K562 (cell line): Measurements from ENCODE around the gene HOXA5. TPM values are rescaled to one million over a fixed set of nuclear protein-coding genes. Genes with fewer than 3 reads are reported as not detected.

Source experiments
- ATAC-seq: fragments of 200-7000 bp; cut with Tn5 transposase; 3 replicates; pipeline ENCODE4 v1.9.1; 2020; ENCODE audit warnings: moderate library complexity
- BruUV-seq: library from RNA; stranded (reverse); fragments of 400-500 nt; replicated peaks from 2 replicates; lab custom pipeline; 2021; lab: Mats Ljungman, UMichigan
- CTCF ChIA-PET: fragments of 300-600 bp; formaldehyde crosslinking; extraction: SDS; loops from one replicate; lab custom pipeline; 2021; ENCODE audit warnings: low intra/inter-chr PET ratio; lab: Yijun Ruan, JAX
- POLR2A ChIA-PET: fragments of 300-600, 350-650 bp; sonication (Branson Sonifier 250); formaldehyde crosslinking; extraction: SDS; loops from one replicate; lab custom pipeline; 2021; ENCODE audit warnings: antibody characterized with exemption, inconsistent platforms; lab: Yijun Ruan, JAX
- DNase-seq, 4 experiments: peaks; one replicate each; pipeline versions ENCODE4 v3.0.0 to v3.0.0-alpha.2; 2011 to 2018; ENCODE audit warnings: low spot score in 3 of 4, mixed read lengths in 3 of 4; ENCODE audit errors: extremely low read depth in 1 of 4
- FAIRE-seq: peaks from 2 replicates; lab custom pipeline; 2011; peaks lifted over from hg19 to GRCh38; lab: Jason Lieb, UNC
- H2AFZ ChIP-seq: 2 replicates; pipeline ENCODE4 v1.6.0; 2011; ENCODE audit warnings: low read depth, low read length, control low read depth, inconsistent platforms
- H3K27ac ChIP-seq: fragments of 200-600 bp; 3 replicates; pipeline ENCODE4 v1.8.0; 2011; ENCODE audit warnings: low read depth, mild to moderate bottlenecking, control low read depth, inconsistent platforms, low read length, moderate library complexity, mixed read lengths; ENCODE audit errors: extremely low read depth
- H3K27me3 ChIP-seq, 2 experiments: fragments of 300-600 bp in 1 of 2; 2 replicates in 1 of 2; 3 replicates in 1 of 2; pipeline versions ENCODE4 v1.6.0 to v1.8.0; 2011; ENCODE audit warnings: inconsistent platforms in 2 of 2, low read length in 2 of 2, mild to moderate bottlenecking in 1 of 2, mixed read lengths in 1 of 2, moderate library complexity in 1 of 2; ENCODE audit not compliant: control insufficient read depth in 2 of 2, insufficient read depth in 2 of 2
- H3K36me3 ChIP-seq: fragments of 300-600 bp; 3 replicates; pipeline ENCODE4 v1.8.0; 2011; ENCODE audit warnings: mild to moderate bottlenecking, low read length, inconsistent platforms; ENCODE audit not compliant: control insufficient read depth, insufficient read depth
- H3K4me1 ChIP-seq, 2 experiments: fragments of 200-600 bp in 1 of 2; replicated peaks in 1 of 2; 2 replicates in 1 of 2; 3 replicates in 1 of 2; pipeline versions ENCODE4 v1.5.1 to v1.8.0; 2011; ENCODE audit warnings: inconsistent platforms in 2 of 2, low read length in 2 of 2, mild to moderate bottlenecking in 1 of 2, mixed read lengths in 1 of 2, moderate library complexity in 1 of 2; ENCODE audit not compliant: control insufficient read depth in 2 of 2, insufficient read depth in 2 of 2
- H3K4me2 ChIP-seq: 2 replicates; pipeline ENCODE4 v1.6.1; 2011; ENCODE audit warnings: low read length, control low read depth, inconsistent platforms, mixed read lengths; ENCODE audit not compliant: insufficient read depth
- H3K4me3 ChIP-seq: fragments of 200-600 bp; sonication (generic), shearing (Covaris generic); 2 replicates; pipeline ENCODE4 v1.5.1; 2016; ENCODE audit warnings: control low read depth, inconsistent platforms
- H3K79me2 ChIP-seq: fragments of 200-600 bp; 3 replicates; pipeline ENCODE4 v1.8.0; 2011; ENCODE audit warnings: low read length, inconsistent platforms; ENCODE audit not compliant: control insufficient read depth, insufficient read depth
- H3K9ac ChIP-seq, 2 experiments: 2 replicates each; pipeline versions ENCODE4 v1.6.0 to v1.6.1; 2011; ENCODE audit warnings: low read depth in 2 of 2, low read length in 2 of 2, control low read depth in 1 of 2, inconsistent platforms in 1 of 2, mild to moderate bottlenecking in 1 of 2, mixed read lengths in 1 of 2; ENCODE audit not compliant: insufficient read depth in 1 of 2
- H3K9me1 ChIP-seq: one replicate; pipeline ENCODE4 v1.6.0; 2011; ENCODE audit warnings: inconsistent platforms, mild to moderate bottlenecking, low read length, moderate library complexity; ENCODE audit not compliant: control insufficient read depth, insufficient read depth
- H3K9me3 ChIP-seq: replicated peaks from 2 replicates; pipeline ENCODE4 v1.5.1; 2011; ENCODE audit warnings: low read depth, low read length, inconsistent platforms; ENCODE audit not compliant: control insufficient read depth, insufficient read depth
- H4K20me1 ChIP-seq: replicated peaks from 2 replicates; pipeline ENCODE4 v1.6.1; 2011; ENCODE audit warnings: low read length, inconsistent platforms, mixed read lengths; ENCODE audit not compliant: control insufficient read depth, insufficient read depth
- MBD2 ChIP-seq: sonication (generic); IDR thresholded peaks from 2 replicates; pipeline ENCODE4 v1.6.1; 2016; ENCODE audit warnings: low read depth, borderline replicate concordance
- NR1H2 ChIP-seq: sonication (generic); formaldehyde crosslinking; IDR thresholded peaks from 2 replicates; pipeline ENCODE4 v1.4.0; 2020; ENCODE audit warnings: mild to moderate bottlenecking, missing genetic modification reagents
- ZNF695 ChIP-seq: fragments of 450-650 bp; formaldehyde crosslinking; IDR thresholded peaks from 2 replicates; pipeline ENCODE4 v1.4.0; 2020; ENCODE audit warnings: mild to moderate bottlenecking, moderate library complexity
- WGBS: fragments of 100-300 bp; shearing (Covaris generic); methylation state at CpG from one replicate; pipeline ENCODE4 v1.1.6; 2016; ENCODE audit warnings: low coverage, mixed read lengths; ENCODE audit not compliant: insufficient coverage; ENCODE audit errors: missing lambda C conversion rate; 5-methylcytosine and 5-hydroxymethylcytosine counted together
- in situ Hi-C: fragments of 300-500 bp; cut with MboI; formaldehyde crosslinking; loops from 4 replicates; pipeline ENCODE4 v1.15.0; 2018; ENCODE audit warnings: inconsistent platforms, mixed read lengths
- intact Hi-C: fragments of 100-400 bp; cut with micrococcal nuclease; formaldehyde crosslinking; loops from 2 replicates; pipeline ENCODE4 v1.14.2; 2022
- microRNA counts: library from miRNA; unstranded; fragments of <30 nt; microRNA quantifications from one replicate; lab custom pipeline; 2016
- microRNA-seq: library from miRNA; unstranded; fragments of <30 nt; microRNA quantifications from one replicate; pipeline ENCODE4, GENCODE V29; 2018; ENCODE audit warnings: borderline microRNAs expressed
- polyA plus RNA-seq, 8 experiments: library from polyadenylated mRNA; depleted of rRNA in 4 of 8; stranded (reverse) in 5 of 8; unstranded in 3 of 8; fragments of >200 nt; fragmentation: Nextera tagmentation in 2 of 8; fragmentation: Illumina TruSeq in 1 of 8; extraction: Ambion mirVana in 2 of 8; extraction: Trizol in 1 of 8; gene quantifications; 2 replicates each; pipeline versions ENCODE4 v1.2.1 to v1.2.3, GENCODE V29; 2011 to 2014; ENCODE audit warnings: inconsistent platforms in 1 of 8, missing spikeins in 1 of 8
- small RNA-seq: library from RNA; depleted of rRNA; stranded (forward); fragments of <200 nt; gene quantifications from one replicate; pipeline ENCODE3, GENCODE V24; 2014
- total RNA-seq, 7 experiments: library from RNA; depleted of rRNA in 6 of 7; stranded (reverse); fragments of >200 nt in 6 of 7; fragmentation: Illumina TruSeq in 2 of 7; extraction: Trizol in 2 of 7; gene quantifications; 2 replicates each; pipeline versions ENCODE4 v1.2.1 to v1.2.3, GENCODE V29; 2011 to 2021; ENCODE audit warnings: low replicate concordance in 1 of 7

The HOXA5 gene
- total and polyA plus RNA-seq, 9 of the 15 experiments (the other 6 are each of a cell fraction or from before 2014, with no cell fraction given) = 0.13 TPM; not detected in 8

DNA sequence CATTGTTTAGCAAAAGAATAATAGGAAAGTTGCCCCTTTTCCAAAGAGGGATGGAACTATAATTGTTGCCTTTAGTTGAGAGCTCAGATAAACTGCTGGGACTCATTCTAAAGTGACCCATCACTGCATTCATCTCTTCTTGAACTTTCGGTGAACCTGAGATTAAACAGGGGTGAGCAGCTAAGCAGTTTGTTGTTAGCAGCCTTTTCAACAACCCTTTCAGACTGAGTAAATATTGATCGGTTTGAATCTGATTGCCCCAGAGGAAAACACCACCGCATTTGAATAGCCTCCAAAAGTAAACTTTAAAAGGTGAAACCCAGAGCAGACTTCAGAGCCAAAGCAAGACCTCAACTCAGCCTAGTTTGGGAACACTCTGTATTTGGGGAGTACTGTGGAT is 52.4 kb downstream of the HOXA5 start:
- WGBS = 0% methylated on average over 3 of the region's 3 CpGs
- ChIA-PET POLR2A (interaction anchor here (1.2 kb wide), 1 partner anchor 67 kb away, joined by 3 read pairs; no protein-coding TSS in a partner anchor), CTCF (no interaction called here)
- in situ Hi-C loops = no loop called here
- no peak for DNase-seq
- intact Hi-C loops = no loop called here
- H3K27me3 ChIP-seq = peaks cover 24 to 39% of the 10 kb centered on the region in 2 experiments
- no peaks in the 10 kb centered on the region for H3K79me2 ChIP-seq
- H2AFZ ChIP-seq = no peak overlapping the region
- H3K4me1 ChIP-seq = peaks cover 0 to 12% of the 10 kb centered on the region in 2 experiments; a peak in 2 of 5 replicates
- H3K9me3 ChIP-seq = no peaks in the 10 kb centered on the region
- BruUV-seq = no TSS peak
- no peak overlapping the region for H3K27ac ChIP-seq
- ATAC-seq = no peak
- no peak overlapping the region for H3K4me2 ChIP-seq
- no peaks in the 10 kb centered on the region for H3K36me3 ChIP-seq
- no peaks in the 10 kb centered on the region for H4K20me1 ChIP-seq
- H3K4me3 ChIP-seq = no peak overlapping the region
- no peaks in the 10 kb centered on the region for H3K9me1 ChIP-seq
- no peak for FAIRE-seq
- TF ChIP-seq MBD2 (no peak), ZNF695 (CRISPR knock-in tag) (no peak), NR1H2 (no peak)
- H3K9ac ChIP-seq = no peak overlapping the region

MicroRNA genes within 50 kb of the gene (microRNA counts, 767-probe panel; counts per million panel counts)
- not detected for microRNA hsa-miR-196b-5p (lab: Ali Mortazavi, UCI)

Small RNAs within 50 kb of the gene (microRNA-seq; reads per million reads assigned to microRNA genes)
- gene MIR196B = not detected

Small RNAs within 50 kb of the gene (small RNA-seq; reads per million reads assigned to genes)
- not detected for gene AC004080.5
- not detected for gene RF01977
- gene RF02140 = not detected
- gene RF02141 = not detected

Other genes starting within 250 kb of the HOXA5 start
Only the 7 nearest of the 11 such genes appear.
- gene HOXA2, start 41.0 kb downstream of the HOXA5 start, total RNA-seq (2014; rRNA removed) = not detected in 2 replicates
- gene HOXA2, start 41.0 kb downstream of the HOXA5 start, total RNA-seq (2014; rRNA removed; fragmentation: Illumina TruSeq; extraction: Trizol) = not detected in 2 replicates
- not detected in 2 replicates for gene HOXA2, start 41.0 kb downstream of the HOXA5 start, total RNA-seq (2015; rRNA removed; fragmentation: Illumina TruSeq; extraction: Trizol)
- not detected in 2 replicates for gene HOXA2, start 41.0 kb downstream of the HOXA5 start, total RNA-seq (2021)
- gene HOXA2, start 41.0 kb downstream of the HOXA5 start, polyA plus RNA-seq (2011; rRNA removed) = 0.04 TPM in 1 of 2 replicates, not detected in the other
- not detected in 2 replicates for gene HOXA2, start 41.0 kb downstream of the HOXA5 start, polyA plus RNA-seq (2014; fragmentation: Illumina TruSeq; extraction: Trizol)
- gene HOXA2, start 41.0 kb downstream of the HOXA5 start, polyA plus RNA-seq (2014; fragmentation: Nextera tagmentation; extraction: Ambion mirVana) = not detected
- gene HOXA2, start 41.0 kb downstream of the HOXA5 start, polyA plus RNA-seq (2014; rRNA removed) = not detected in 2 replicates
- not detected in 2 replicates for gene HOXA4, start 12.9 kb downstream of the HOXA5 start, total RNA-seq (2014; rRNA removed)
- gene HOXA4, start 12.9 kb downstream of the HOXA5 start, total RNA-seq (2014; rRNA removed; fragmentation: Illumina TruSeq; extraction: Trizol) = not detected in 2 replicates
- not detected in 2 replicates for gene HOXA4, start 12.9 kb downstream of the HOXA5 start, total RNA-seq (2015; rRNA removed; fragmentation: Illumina TruSeq; extraction: Trizol)
- not detected in 2 replicates for gene HOXA4, start 12.9 kb downstream of the HOXA5 start, total RNA-seq (2021)
- gene HOXA4, start 12.9 kb downstream of the HOXA5 start, polyA plus RNA-seq (2011; rRNA removed) = not detected in 2 replicates
- not detected in 2 replicates for gene HOXA4, start 12.9 kb downstream of the HOXA5 start, polyA plus RNA-seq (2014; fragmentation: Illumina TruSeq; extraction: Trizol)
- gene HOXA4, start 12.9 kb downstream of the HOXA5 start, polyA plus RNA-seq (2014; fragmentation: Nextera tagmentation; extraction: Ambion mirVana) = not detected
- gene HOXA4, start 12.9 kb downstream of the HOXA5 start, polyA plus RNA-seq (2014; rRNA removed) = not detected in 2 replicates
- gene HOXA6, start 4.1 kb upstream of the HOXA5 start, total RNA-seq (2014; rRNA removed) = not detected in 2 replicates
- gene HOXA6, start 4.1 kb upstream of the HOXA5 start, total RNA-seq (2014; rRNA removed; fragmentation: Illumina TruSeq; extraction: Trizol) = not detected in 2 replicates
- gene HOXA6, start 4.1 kb upstream of the HOXA5 start, total RNA-seq (2015; rRNA removed; fragmentation: Illumina TruSeq; extraction: Trizol) = not detected in 2 replicates
- gene HOXA6, start 4.1 kb upstream of the HOXA5 start, total RNA-seq (2021) = not detected in 2 replicates
- not detected in 2 replicates for gene HOXA6, start 4.1 kb upstream of the HOXA5 start, polyA plus RNA-seq (2011; rRNA removed)
- not detected in 2 replicates for gene HOXA6, start 4.1 kb upstream of the HOXA5 start, polyA plus RNA-seq (2014; fragmentation: Illumina TruSeq; extraction: Trizol)
- not detected for gene HOXA6, start 4.1 kb upstream of the HOXA5 start, polyA plus RNA-seq (2014; fragmentation: Nextera tagmentation; extraction: Ambion mirVana)
- gene HOXA6, start 4.1 kb upstream of the HOXA5 start, polyA plus RNA-seq (2014; rRNA removed) = not detected in 2 replicates
- not detected in 2 replicates for gene HOXA3, start 8.9 kb upstream of the HOXA5 start, total RNA-seq (2014; rRNA removed)
- gene HOXA3, start 8.9 kb upstream of the HOXA5 start, total RNA-seq (2014; rRNA removed; fragmentation: Illumina TruSeq; extraction: Trizol) = not detected in 2 replicates
- not detected in 2 replicates for gene HOXA3, start 8.9 kb upstream of the HOXA5 start, total RNA-seq (2015; rRNA removed; fragmentation: Illumina TruSeq; extraction: Trizol)
- 0.04 and 0.18 TPM in 2 replicates for gene HOXA3, start 8.9 kb upstream of the HOXA5 start, total RNA-seq (2021)
- 0.13 TPM in 1 of 2 replicates, not detected in the other for gene HOXA3, start 8.9 kb upstream of the HOXA5 start, polyA plus RNA-seq (2011; rRNA removed)
- gene HOXA3, start 8.9 kb upstream of the HOXA5 start, polyA plus RNA-seq (2014; fragmentation: Illumina TruSeq; extraction: Trizol) = not detected in 2 replicates
- gene HOXA3, start 8.9 kb upstream of the HOXA5 start, polyA plus RNA-seq (2014; fragmentation: Nextera tagmentation; extraction: Ambion mirVana) = not detected
- not detected in 2 replicates for gene HOXA3, start 8.9 kb upstream of the HOXA5 start, polyA plus RNA-seq (2014; rRNA removed)
- gene HOXA7, start 13.0 kb upstream of the HOXA5 start, total RNA-seq (2014; rRNA removed) = not detected in 2 replicates
- gene HOXA7, start 13.0 kb upstream of the HOXA5 start, total RNA-seq (2014; rRNA removed; fragmentation: Illumina TruSeq; extraction: Trizol) = not detected in 2 replicates
- not detected in 2 replicates for gene HOXA7, start 13.0 kb upstream of the HOXA5 start, total RNA-seq (2015; rRNA removed; fragmentation: Illumina TruSeq; extraction: Trizol)
- not detected in 2 replicates for gene HOXA7, start 13.0 kb upstream of the HOXA5 start, total RNA-seq (2021)
- gene HOXA7, start 13.0 kb upstream of the HOXA5 start, polyA plus RNA-seq (2011; rRNA removed) = not detected in 2 replicates
- gene HOXA7, start 13.0 kb upstream of the HOXA5 start, polyA plus RNA-seq (2014; fragmentation: Illumina TruSeq; extraction: Trizol) = not detected in 2 replicates
- not detected for gene HOXA7, start 13.0 kb upstream of the HOXA5 start, polyA plus RNA-seq (2014; fragmentation: Nextera tagmentation; extraction: Ambion mirVana)
- gene HOXA7, start 13.0 kb upstream of the HOXA5 start, polyA plus RNA-seq (2014; rRNA removed) = not detected in 2 replicates
- gene HOXA9, start 21.9 kb upstream of the HOXA5 start, total RNA-seq (2014; rRNA removed) = not detected in 2 replicates
- not detected in 2 replicates for gene HOXA9, start 21.9 kb upstream of the HOXA5 start, total RNA-seq (2014; rRNA removed; fragmentation: Illumina TruSeq; extraction: Trizol)
- gene HOXA9, start 21.9 kb upstream of the HOXA5 start, total RNA-seq (2015; rRNA removed; fragmentation: Illumina TruSeq; extraction: Trizol) = not detected in 2 replicates
- not detected in 2 replicates for gene HOXA9, start 21.9 kb upstream of the HOXA5 start, total RNA-seq (2021)
- gene HOXA9, start 21.9 kb upstream of the HOXA5 start, polyA plus RNA-seq (2011; rRNA removed) = not detected in 2 replicates
- not detected in 2 replicates for gene HOXA9, start 21.9 kb upstream of the HOXA5 start, polyA plus RNA-seq (2014; fragmentation: Illumina TruSeq; extraction: Trizol)
- gene HOXA9, start 21.9 kb upstream of the HOXA5 start, polyA plus RNA-seq (2014; fragmentation: Nextera tagmentation; extraction: Ambion mirVana) = not detected
- not detected in 2 replicates for gene HOXA9, start 21.9 kb upstream of the HOXA5 start, polyA plus RNA-seq (2014; rRNA removed)
- not detected in 2 replicates for gene HOXA10, start 30.6 kb upstream of the HOXA5 start, total RNA-seq (2014; rRNA removed)
- not detected in 2 replicates for gene HOXA10, start 30.6 kb upstream of the HOXA5 start, total RNA-seq (2014; rRNA removed; fragmentation: Illumina TruSeq; extraction: Trizol)
- gene HOXA10, start 30.6 kb upstream of the HOXA5 start, total RNA-seq (2015; rRNA removed; fragmentation: Illumina TruSeq; extraction: Trizol) = not detected in 2 replicates
- not detected in 2 replicates for gene HOXA10, start 30.6 kb upstream of the HOXA5 start, total RNA-seq (2021)
- not detected in 2 replicates for gene HOXA10, start 30.6 kb upstream of the HOXA5 start, polyA plus RNA-seq (2011; rRNA removed)
- not detected in 2 replicates for gene HOXA10, start 30.6 kb upstream of the HOXA5 start, polyA plus RNA-seq (2014; fragmentation: Illumina TruSeq; extraction: Trizol)
- gene HOXA10, start 30.6 kb upstream of the HOXA5 start, polyA plus RNA-seq (2014; fragmentation: Nextera tagmentation; extraction: Ambion mirVana) = not detected
- not detected in 2 replicates for gene HOXA10, start 30.6 kb upstream of the HOXA5 start, polyA plus RNA-seq (2014; rRNA removed)